ENCODE data around the gene TRAFD1. TPM values are rescaled to one million over a fixed set of nuclear protein-coding genes. Genes with fewer than 3 reads are reported as not detected.

The TRAFD1 gene
- total RNA-seq, 1 experiment from 2014 or later: 25.5 TPM

GRCh38 chr12:112161711-112162110, 36.4 kb downstream of the TRAFD1 start (continued):
- no peak for TF ChIP-seq ELF1 (IDR thresholded peaks at IDR 0.05; ENCODE audit: borderline replicate concordance, low read depth)
- TF ChIP-seq SIN3A (IDR thresholded peaks at IDR 0.05; ENCODE audit: low read depth): no peak
- TF ChIP-seq ZFX (IDR thresholded peaks at IDR 0.05): no peak
- TF ChIP-seq EGR1 (IDR thresholded peaks at IDR 0.05; ENCODE audit: low read depth): no peak
- no peak for TF ChIP-seq CEBPB (IDR thresholded peaks at IDR 0.05; ENCODE audit: low read depth)
- TF ChIP-seq YY1 (IDR thresholded peaks at IDR 0.05; ENCODE audit: extremely low read depth, insufficient replicate concordance, low read depth, low read length): no peak
- TF ChIP-seq ZBTB33 (IDR thresholded peaks at IDR 0.05; ENCODE audit: extremely low read depth, insufficient replicate concordance, low read length): no peak
- no peak for TF ChIP-seq ZNF274 (IDR thresholded peaks at IDR 0.05; ENCODE audit: low read depth, low read length)
- TF ChIP-seq EZH2phosphoT487 (IDR thresholded peaks at IDR 0.05; ENCODE audit: borderline replicate concordance): no peak
- TF ChIP-seq TCF7L2 (IDR thresholded peaks at IDR 0.05; ENCODE audit: borderline replicate concordance, extremely low read depth, insufficient read depth, insufficient read length): no peak

- Histone ChIP-seq H3K9ac (ENCODE audit: low read length) (no peak overlapping the region), H4K20me1 (ENCODE audit: insufficient read depth) (no peaks in the 10 kb centered on the region), H3K36me3 (ENCODE audit: control insufficient read depth in 1 of 2, insufficient read depth in 2 of 2, low read length in 2 of 2) (peaks cover 0 to 9% of the 10 kb centered on the region in 2 experiments; a peak in 2 of 4 replicates), H3K27ac (ENCODE audit: low read depth, low read length) (no peak overlapping the region), H3K4me1 (ENCODE audit: control insufficient read depth in 1 of 2, insufficient read depth in 2 of 2, low read length in 2 of 2) (no peaks in the 10 kb centered on the region), H3K4me3 (replicated peaks in 1 of 2; ENCODE audit: low read depth in 1 of 2, low read length in 2 of 2) (no peak overlapping the region), H3K27me3 (ENCODE audit: insufficient read depth, low read length) (no peaks in the 10 kb centered on the region), H3K9me3 (ENCODE audit: control insufficient read depth in 1 of 2, insufficient read depth in 1 of 2, low read depth in 1 of 2, low read length in 2 of 2) (no peaks in the 10 kb centered on the region), H3K9me2 (ENCODE audit: insufficient read depth) (no peaks in the 10 kb centered on the region), H3K4me2 (ENCODE audit: low read length) (no peak overlapping the region), H2AFZ (ENCODE audit: low read depth, low read length, poor library complexity, severe bottlenecking) (no peak overlapping the region), H3K79me2 (ENCODE audit: insufficient read depth, low read length) (no peaks in the 10 kb centered on the region)
- intact Hi-C loops (cut with micrococcal nuclease): no loop called here
- ChIA-PET RAD21 (ENCODE audit: low non-redundant PET in 1 of 2, low total read pairs in 2 of 2, uncharacterized antibody in 2 of 2, unreplicated experiment in 2 of 2) (no interaction called here), POLR2A (no interaction called here), CTCF (no interaction called here)
- TF ChIP-seq EGR1 (IDR thresholded peaks at IDR 0.05; ENCODE audit: low read depth): no peak
- no peak for TF ChIP-seq ZFX (IDR thresholded peaks at IDR 0.05)
- TF ChIP-seq POLR2A (IDR thresholded peaks at IDR 0.05; ENCODE audit: borderline replicate concordance, extremely low read depth, insufficient read depth, insufficient read length): no peak
- no peak for TF ChIP-seq ATF3 (IDR thresholded peaks at IDR 0.05)
- no peak for TF ChIP-seq FOSL1 (IDR thresholded peaks at IDR 0.05; ENCODE audit: low read depth)
- no peak for TF ChIP-seq TCF7L2 (IDR thresholded peaks at IDR 0.05; ENCODE audit: borderline replicate concordance, extremely low read depth, insufficient read depth, insufficient read length)
- TF ChIP-seq ELF1 (IDR thresholded peaks at IDR 0.05; ENCODE audit: borderline replicate concordance, low read depth): no peak
- no peak for TF ChIP-seq POLR2AphosphoS5 (IDR thresholded peaks at IDR 0.05; ENCODE audit: low read depth, low read length)
- no peak for TF ChIP-seq CTCF (IDR thresholded peaks at IDR 0.05 in 2 of 3, conservative IDR thresholded peaks at IDR 0.05 in 1 of 3; ENCODE audit: borderline replicate concordance in 1 of 3, insufficient read depth in 1 of 3, low read depth in 2 of 3, low read length in 2 of 3)
- no peak for TF ChIP-seq SRF (IDR thresholded peaks at IDR 0.05; ENCODE audit: low read depth)
- no peak for TF ChIP-seq JUND (IDR thresholded peaks at IDR 0.05)
- TF ChIP-seq ZBTB33 (IDR thresholded peaks at IDR 0.05; ENCODE audit: extremely low read depth, insufficient replicate concordance, low read length): no peak
- no peak for TF ChIP-seq YY1 (IDR thresholded peaks at IDR 0.05; ENCODE audit: extremely low read depth, insufficient replicate concordance, low read depth, low read length)
- no peak for TF ChIP-seq CBX3 (IDR thresholded peaks at IDR 0.05; ENCODE audit: low read depth)
- TF ChIP-seq EZH2phosphoT487 (IDR thresholded peaks at IDR 0.05; ENCODE audit: borderline replicate concordance): no peak
- TF ChIP-seq, protein P1, sequence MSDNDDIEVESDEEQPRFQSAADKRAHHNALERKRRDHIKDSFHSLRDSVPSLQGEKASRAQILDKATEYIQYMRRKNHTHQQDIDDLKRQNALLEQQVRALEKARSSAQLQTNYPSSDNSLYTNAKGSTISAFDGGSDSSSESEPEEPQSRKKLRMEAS (IDR thresholded peaks at IDR 0.05): no peak
- BruUV-seq (replicated peaks): no TSS peak
- no peak for ATAC-seq
- DNase-seq (ENCODE audit: low read depth, low spot score): no peak
Measured at GRCh38 chr12:112162241-112162790, 37.0 kb downstream of the TRAFD1 start.

Measured in HCT116 (cell line).